HG03045 (cell line): ENCODE data around the gene NEGR1.

Experiments
- ATAC-seq: cut with Tn5 transposase; IDR thresholded peaks from one replicate; pipeline ENCODE4 v1.9.1; 2021; ENCODE audit warnings: mild to moderate bottlenecking, moderate library complexity; ENCODE audit not compliant: unreplicated experiment

NEGR1 gene

DNA sequence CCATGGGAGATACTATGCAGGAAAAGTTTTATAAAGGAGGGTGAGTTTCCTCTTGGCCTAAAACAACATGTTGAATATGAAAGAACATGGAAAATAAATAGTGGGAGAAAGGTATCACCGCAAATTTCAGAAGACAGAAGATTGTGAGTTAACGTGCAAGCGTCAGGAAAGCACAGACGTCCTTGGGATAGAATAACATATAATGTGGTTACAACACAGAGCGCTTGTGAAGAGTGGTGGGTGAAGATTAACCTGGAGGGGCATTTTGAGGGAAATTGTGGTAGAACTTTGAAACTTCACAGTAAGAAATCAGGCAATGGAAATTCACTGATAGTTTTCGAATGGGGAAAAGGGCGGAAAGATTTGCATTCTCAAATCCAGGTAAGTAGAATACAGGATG, 47.3 kb downstream of the NEGR1 start:
- no peak for ATAC-seq

DNA sequence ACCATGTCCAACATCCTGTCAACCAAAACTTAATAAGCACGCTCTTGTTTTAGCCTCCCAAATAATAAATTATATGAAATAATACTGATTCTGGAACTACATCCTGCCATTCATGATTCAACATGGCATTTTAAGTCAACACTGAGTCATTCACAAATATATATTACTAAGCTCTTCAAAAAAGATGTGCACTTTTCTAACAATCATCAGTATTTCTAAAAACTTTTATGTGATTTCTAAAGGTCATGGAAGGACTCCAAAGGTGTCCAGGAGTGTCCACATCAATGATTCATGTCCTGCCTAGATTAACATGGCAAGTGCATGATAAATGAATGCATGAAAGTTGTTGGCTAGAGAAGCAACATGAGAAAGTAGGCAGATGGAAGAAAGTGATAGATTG, 51.6 kb downstream of the NEGR1 start:
- ATAC-seq: no peak

DNA sequence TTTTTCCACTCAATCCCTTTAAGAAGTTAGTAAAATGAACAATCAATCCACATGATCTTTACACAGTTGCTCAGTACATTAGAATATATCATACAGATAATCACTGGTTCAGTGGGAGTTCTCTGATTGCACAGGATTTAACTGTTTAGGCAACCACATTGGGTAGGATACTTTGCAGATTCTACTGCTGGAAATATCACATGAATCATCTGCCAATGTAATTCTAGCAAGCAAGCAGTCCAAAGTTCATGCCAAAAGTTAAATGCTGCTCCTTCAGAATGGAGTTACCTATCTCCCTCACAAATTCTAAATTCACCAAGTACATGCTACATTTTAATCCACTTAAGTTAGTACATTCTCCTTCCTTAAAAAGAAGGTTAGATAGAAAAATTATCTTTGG, 52.4 kb downstream of the NEGR1 start:
- ATAC-seq: no peak

- ATAC-seq: no peak
Observed at GRCh38 chr1:72227667-72228066, 54.7 kb downstream of the NEGR1 start.

DNA sequence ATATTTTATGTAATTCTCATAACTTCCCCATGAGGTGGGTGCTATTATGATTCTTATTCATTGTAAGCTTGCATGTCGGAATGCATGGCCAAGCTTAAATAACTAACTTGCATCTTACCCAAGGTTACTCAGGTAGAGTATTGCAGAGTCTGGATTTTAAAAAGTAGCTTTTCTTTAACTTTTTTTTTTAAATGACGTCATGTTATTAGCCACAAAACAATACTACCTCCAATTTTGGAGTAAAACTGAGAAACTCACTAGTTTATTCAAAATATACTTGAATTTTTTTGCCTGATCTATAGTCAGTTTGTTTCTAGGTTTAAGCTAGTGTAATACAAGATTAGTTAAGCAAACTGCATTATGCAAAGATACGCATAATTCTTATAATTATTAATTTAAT, 57.8 kb downstream of the NEGR1 start:
- ATAC-seq: no peak

DNA sequence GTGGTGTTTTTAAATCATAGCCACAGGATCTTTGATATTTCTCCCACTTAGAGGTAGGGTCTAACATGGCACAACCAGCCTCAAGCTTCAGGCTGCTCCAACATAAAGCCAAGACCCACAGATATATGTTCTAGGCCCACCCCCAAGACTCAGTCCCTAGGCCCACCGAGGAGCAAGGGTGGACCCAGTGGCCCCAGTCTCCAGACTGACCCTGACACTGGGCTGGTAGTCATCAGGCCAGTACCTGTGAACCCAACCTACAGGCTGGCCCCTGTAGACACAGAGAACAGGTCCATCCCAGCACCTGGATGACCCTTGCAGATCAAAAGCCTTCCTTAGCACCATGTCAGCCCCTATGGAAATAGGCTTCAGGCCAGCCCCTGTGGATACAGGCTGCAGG, 60.5 kb downstream of the NEGR1 start:
- ATAC-seq: no peak

DNA sequence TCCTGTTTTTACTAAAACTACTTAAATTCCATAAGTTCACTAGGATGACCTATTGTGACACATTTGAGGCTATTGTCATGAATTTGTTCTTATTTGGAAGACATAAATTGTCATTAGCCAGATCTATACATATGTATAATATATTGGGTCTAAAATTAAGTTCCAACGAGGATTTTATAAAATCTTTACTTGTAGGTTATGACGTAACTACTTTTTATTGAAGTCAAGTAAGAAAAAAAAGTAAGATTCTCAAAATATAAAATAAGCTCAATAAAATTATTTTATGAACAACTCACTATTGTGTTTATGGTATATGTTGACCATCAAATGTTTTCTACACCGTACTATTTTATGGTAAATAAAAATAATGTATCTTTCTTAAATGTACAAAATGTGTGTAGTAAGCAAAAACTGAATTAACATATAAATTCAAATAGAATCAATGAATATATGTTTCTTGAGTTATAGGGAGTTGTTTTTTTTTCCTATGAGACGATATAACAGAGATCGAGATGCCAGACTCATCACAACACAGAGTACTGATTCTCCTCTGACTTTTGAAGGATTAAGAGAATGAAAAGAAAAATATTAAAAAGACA, 64.1 kb downstream of the NEGR1 start:
- ATAC-seq: no peak

DNA sequence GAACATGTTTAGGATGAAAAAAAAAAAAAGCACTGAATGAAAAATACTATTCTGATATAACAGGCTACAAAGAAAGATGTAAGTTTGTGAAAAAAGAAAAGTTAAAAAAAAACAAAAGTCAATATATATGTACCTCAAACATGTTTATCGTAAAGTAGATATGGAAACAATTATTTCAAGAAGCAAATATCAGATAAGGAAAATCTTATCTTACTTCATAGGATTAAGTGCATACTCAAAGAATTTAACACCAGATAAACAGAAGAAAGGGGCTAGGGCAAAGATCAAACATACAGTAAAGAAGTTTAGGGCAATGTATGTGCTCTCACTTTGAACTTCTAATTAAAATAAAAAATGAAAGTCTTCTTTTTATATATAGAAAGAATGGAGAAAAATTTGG, 75.3 kb downstream of the NEGR1 start:
- no peak for ATAC-seq

GRCh38 chr1:72202761-72203160, 79.6 kb downstream of the NEGR1 start:
- ATAC-seq: no peak

GRCh38 chr1:72197786-72198185, 84.6 kb downstream of the NEGR1 start:
- ATAC-seq: no peak

- ATAC-seq: no peak
Observed at GRCh38 chr1:72186733-72187307, 95.5 kb downstream of the NEGR1 start.

DNA sequence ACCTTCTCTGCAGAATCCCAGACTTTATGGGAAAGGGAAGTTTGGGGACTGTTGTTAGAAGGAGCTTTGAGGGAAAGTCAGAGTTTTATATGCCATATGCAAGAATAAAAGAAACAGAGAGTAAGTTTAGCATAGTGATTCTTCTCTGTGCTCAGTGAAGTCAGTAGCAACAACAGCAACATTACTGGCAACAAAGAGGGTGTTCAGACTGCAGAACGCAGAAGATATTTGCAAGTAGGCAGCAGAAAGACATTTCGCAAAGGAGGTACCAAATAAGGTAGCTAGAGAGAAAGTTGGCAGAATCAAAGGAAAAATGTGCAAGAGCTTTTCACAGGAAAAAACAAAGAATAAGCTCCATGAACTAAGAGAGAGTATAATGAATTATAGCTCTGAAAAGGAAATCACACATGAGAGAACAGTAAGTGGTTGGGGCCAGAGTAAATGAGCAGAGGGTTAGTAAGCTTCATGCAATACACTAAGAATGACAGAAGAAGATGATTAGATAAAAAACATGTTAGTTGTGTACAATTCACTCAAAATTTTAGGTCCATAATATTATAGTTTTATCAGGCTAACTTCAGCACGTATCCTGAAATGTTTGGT, 98.1 kb downstream of the NEGR1 start:
- no peak for ATAC-seq

DNA sequence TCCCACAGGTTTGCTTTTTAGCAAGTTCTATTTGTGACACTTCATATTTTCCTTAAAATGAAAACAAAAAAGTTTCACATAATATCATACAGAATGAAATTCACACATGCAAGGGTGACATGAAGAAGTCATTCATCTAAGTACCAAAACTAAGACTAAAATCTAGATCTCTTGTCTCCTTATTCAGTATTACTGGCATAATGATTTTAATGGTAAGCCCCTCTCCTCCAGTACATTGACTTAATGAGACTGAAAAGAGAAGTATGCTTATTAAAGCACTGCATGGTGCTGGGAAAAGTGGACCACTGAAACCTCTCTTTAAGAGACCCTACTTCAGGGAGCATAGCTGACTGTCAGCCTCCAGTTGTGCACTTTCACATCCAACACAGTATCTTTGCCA, 99.5 kb downstream of the NEGR1 start:
- no peak for ATAC-seq

DNA sequence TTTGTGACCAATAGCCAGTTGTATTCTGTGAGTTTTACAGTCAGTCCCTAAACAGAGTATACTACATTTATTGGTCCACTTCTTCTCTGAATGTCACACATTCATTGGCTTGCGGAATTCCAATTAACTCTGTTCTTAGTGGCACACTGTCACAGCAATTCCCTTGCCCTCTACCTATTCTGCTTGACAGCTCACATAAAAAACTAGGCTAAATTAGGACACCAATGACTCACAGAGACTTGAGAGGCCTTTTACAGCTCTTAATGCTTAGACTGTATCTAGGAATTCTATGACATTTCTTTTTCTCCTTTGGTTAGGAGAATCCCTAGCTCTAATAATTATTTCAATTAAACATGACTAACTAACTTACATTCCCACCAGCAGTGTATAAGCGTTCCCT, 104.1 kb downstream of the NEGR1 start:
- ATAC-seq: no peak

DNA sequence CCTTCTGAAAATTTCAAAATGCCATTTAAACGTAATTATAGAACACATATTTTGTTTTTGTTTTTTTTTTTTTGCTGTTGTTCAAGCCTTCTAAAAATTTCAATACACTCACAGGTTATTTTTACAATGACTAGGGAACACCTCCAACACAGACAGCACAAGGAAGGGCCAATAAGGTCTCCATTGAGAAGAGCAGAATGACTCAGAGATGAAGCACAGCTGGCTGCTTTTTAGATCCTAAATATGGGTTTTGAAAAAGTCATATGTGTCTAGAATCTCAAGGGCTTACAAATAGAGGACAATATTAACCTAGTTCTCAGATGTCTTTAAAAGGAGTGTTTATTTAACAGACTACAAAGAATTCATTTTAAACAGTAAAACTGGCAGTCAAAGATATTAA, 104.6 kb downstream of the NEGR1 start:
- no peak for ATAC-seq

GRCh38 chr1:72170246-72170645, 112.1 kb downstream of the NEGR1 start:
- no peak for ATAC-seq

- no peak for ATAC-seq
Observed at GRCh38 chr1:72166426-72166825, 115.9 kb downstream of the NEGR1 start.

DNA sequence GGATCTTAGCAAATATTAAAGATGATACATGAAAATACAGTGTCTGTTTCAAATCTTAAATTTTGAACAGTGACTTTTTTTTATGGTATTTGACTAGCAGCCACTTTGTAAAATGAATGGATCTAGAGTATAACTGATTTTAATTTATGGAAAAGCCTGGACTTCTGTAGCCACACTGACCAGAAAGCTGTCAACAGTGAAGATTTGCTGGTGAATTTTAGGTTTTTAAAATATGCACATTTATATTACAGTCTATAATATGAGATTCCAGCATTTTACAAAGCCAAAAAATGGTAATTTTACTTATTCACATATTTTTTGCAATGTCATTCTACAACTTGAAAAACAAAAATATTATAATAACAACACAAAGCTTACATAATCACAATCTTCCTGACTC, 131.8 kb downstream of the NEGR1 start:
- ATAC-seq: no peak

DNA sequence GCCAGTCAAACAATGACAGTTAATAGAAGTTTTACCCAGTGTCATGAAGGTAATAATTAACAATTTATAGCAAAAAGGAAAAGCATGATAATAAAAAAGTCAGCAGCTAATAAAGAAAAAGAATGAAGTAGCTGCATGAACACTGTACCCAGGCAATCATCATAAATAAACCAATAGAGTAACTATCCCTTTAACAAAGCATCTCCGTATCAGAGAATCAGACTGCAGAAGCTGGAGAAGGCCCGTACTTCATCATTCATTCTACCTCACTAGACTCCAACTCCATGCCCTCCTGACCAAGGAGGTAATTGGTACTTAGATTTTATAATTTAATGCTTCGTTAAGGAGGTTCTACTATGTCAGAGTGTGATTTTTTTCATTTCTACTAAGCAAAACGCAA, 140.5 kb downstream of the NEGR1 start:
- ATAC-seq: no peak

GRCh38 chr1:72140222-72140621, 142.1 kb downstream of the NEGR1 start:
- no peak for ATAC-seq

DNA sequence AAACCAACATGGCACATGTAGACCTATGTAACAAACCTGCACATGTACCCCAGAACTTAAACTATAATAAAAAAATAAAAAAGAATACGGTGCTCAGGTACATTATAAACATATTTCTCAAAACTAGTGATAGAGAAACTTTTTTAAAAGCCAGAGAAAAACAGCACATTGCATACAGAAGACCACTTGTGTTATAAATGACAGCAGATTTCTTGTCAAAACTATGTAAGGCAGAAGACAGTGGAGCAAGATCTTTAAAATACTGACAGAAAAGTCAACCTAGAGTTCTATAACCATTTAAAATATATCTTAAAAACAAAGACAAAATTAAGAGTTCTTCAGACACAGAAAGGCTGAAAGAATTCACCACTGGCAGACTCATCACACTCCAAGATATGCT, 144.7 kb downstream of the NEGR1 start:
- ATAC-seq: no peak

DNA sequence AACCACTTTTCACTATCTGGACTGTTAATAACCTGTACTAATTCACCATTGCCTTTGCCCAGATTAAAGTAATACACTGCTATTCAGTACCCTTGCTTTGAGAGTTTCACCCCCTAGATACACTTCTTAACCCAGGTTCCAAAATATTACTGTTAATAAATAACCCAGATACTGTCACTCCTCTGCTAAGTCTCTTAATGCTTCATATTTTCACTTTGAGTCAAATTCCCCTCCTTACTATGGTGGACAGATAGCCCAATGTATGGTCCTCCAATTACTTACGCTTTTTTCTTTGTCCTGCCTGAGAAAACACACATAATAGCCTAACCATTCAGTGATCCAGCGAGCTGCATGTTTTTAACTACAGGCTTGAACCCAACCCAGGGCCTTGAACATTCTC, 152.5 kb downstream of the NEGR1 start:
- ATAC-seq: no peak
